WTC11 (cell line): ENCODE data around the gene UBE2N.

ENCODE experiments used
- CTCF ChIP-seq: fragments of 200-600 bp; IDR thresholded peaks from 2 replicates; pipeline ENCODE4 v1.8.0; 2022; ENCODE audit warnings: antibody characterized with exemption
- FOXJ3 ChIP-seq: sonication (generic); formaldehyde crosslinking; IDR thresholded peaks from 2 replicates; pipeline ENCODE4 v1.9.0; 2021; ENCODE audit warnings: missing genetic modification reagents, mild to moderate bottlenecking, borderline replicate concordance
- NFYB ChIP-seq: sonication (generic); formaldehyde crosslinking; conservative IDR thresholded peaks from 2 replicates; pipeline ENCODE4 v1.8.0; 2022; ENCODE audit warnings: low read depth, missing genetic modification reagents
- TCF7 ChIP-seq: sonication (generic); formaldehyde crosslinking; IDR thresholded peaks from 2 replicates; pipeline ENCODE4 v1.8.0; 2022; ENCODE audit warnings: mild to moderate bottlenecking, low read depth, missing genetic modification reagents, moderate library complexity
- TF ChIP-seq, protein P1 (sequence below): fragments of 250-450 bp; sonication (Bioruptor Pico); conservative IDR thresholded peaks from 2 replicates; pipeline ENCODE4 v1.9.0; 2021; ENCODE audit warnings: mild to moderate bottlenecking
- TF ChIP-seq, protein P2 (sequence below): sonication (generic); formaldehyde crosslinking; IDR thresholded peaks from 2 replicates; pipeline ENCODE4 v1.8.0; 2022; ENCODE audit warnings: mild to moderate bottlenecking, missing genetic modification reagents
- TF ChIP-seq, protein P3 (sequence below): sonication (generic); formaldehyde crosslinking; IDR thresholded peaks from 2 replicates; pipeline ENCODE4 v1.8.1; 2023; ENCODE audit warnings: mild to moderate bottlenecking, missing genetic modification reagents, moderate library complexity
- TF ChIP-seq, protein P4 (sequence below): sonication (generic); formaldehyde crosslinking; IDR thresholded peaks from 2 replicates; pipeline ENCODE4 v1.8.0; 2022; ENCODE audit warnings: mild to moderate bottlenecking, missing genetic modification reagents
- TF ChIP-seq, protein P5 (sequence below): sonication (generic); formaldehyde crosslinking; IDR thresholded peaks from 2 replicates; pipeline ENCODE4 v1.8.1; 2023; ENCODE audit warnings: mild to moderate bottlenecking, missing genetic modification reagents
- TF ChIP-seq, protein P6 (sequence below): sonication (generic); formaldehyde crosslinking; IDR thresholded peaks from 2 replicates; pipeline ENCODE4 v1.8.0; 2022; ENCODE audit warnings: missing genetic modification reagents

DNA sequence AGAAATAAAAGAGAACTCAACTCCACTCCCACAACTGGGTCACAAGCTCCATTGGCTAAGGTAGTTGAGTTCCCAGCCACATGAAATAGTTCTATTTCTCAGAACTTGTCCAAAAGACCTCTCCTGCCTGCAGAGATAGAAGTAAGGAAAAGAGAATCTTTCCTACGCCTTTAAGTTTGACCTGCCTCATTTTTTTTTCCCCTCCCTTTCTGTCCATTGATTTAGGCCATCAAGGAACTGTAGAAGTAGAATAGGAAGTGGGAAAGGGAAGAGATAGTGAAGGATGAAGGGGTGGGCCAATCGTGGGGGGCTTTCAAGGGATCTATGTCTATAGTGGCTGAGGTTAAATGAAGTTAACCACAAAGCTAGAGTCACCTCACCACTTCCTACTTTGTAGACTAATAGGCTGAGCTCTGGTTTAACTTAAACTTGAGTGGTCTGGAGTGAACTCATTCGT lies 77.9 kb downstream of the UBE2N start:
- TF ChIP-seq CTCF (no peak), TCF7 (no peak), NFYB (no peak), FOXJ3 (CRISPR knock-in tag) (no peak)
- TF ChIP-seq, protein P1, sequence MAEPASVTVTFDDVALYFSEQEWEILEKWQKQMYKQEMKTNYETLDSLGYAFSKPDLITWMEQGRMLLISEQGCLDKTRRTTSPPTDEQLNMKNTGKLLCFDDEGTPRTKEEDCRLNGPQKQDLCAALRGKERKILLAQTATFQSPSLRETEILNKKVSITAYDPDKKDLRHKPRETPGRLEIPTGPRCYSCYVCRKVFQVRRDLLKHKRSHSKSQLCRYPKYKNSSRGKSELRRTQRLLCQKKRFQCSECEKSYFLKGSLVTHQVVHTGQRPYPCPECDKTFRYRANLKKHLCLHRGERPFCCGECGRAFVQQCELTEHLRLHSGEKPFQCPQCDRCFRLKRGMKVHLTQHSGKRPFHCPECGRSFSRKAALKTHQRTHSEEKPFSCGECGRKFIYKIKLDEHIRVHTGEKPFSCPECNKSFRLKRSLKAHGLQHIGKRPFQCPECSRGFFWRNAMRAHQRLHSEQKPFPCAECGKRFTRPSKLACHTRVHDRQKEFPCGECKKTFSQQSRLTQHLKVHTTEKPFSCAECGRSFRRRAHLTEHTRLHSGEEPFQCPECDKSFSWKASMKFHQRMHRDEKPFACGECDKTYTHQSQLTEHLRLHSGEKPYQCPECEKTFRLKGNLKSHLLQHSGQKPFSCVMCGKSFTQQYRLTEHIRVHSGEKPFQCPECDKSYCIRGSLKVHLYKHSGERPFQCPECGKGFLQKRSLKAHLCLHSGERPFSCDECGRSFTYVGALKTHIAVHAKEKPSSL = no peak
- TF ChIP-seq, protein P2, sequence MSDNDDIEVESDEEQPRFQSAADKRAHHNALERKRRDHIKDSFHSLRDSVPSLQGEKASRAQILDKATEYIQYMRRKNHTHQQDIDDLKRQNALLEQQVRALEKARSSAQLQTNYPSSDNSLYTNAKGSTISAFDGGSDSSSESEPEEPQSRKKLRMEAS = no peak
- TF ChIP-seq, protein P3, sequence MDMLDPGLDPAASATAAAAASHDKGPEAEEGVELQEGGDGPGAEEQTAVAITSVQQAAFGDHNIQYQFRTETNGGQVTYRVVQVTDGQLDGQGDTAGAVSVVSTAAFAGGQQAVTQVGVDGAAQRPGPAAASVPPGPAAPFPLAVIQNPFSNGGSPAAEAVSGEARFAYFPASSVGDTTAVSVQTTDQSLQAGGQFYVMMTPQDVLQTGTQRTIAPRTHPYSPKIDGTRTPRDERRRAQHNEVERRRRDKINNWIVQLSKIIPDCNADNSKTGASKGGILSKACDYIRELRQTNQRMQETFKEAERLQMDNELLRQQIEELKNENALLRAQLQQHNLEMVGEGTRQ = no peak
- TF ChIP-seq, protein P4, sequence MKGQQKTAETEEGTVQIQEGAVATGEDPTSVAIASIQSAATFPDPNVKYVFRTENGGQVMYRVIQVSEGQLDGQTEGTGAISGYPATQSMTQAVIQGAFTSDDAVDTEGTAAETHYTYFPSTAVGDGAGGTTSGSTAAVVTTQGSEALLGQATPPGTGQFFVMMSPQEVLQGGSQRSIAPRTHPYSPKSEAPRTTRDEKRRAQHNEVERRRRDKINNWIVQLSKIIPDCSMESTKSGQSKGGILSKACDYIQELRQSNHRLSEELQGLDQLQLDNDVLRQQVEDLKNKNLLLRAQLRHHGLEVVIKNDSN = no peak
- TF ChIP-seq, protein P5, sequence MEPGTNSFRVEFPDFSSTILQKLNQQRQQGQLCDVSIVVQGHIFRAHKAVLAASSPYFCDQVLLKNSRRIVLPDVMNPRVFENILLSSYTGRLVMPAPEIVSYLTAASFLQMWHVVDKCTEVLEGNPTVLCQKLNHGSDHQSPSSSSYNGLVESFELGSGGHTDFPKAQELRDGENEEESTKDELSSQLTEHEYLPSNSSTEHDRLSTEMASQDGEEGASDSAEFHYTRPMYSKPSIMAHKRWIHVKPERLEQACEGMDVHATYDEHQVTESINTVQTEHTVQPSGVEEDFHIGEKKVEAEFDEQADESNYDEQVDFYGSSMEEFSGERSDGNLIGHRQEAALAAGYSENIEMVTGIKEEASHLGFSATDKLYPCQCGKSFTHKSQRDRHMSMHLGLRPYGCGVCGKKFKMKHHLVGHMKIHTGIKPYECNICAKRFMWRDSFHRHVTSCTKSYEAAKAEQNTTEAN (CRISPR knock-in tag) = no peak
- TF ChIP-seq, protein P6, sequence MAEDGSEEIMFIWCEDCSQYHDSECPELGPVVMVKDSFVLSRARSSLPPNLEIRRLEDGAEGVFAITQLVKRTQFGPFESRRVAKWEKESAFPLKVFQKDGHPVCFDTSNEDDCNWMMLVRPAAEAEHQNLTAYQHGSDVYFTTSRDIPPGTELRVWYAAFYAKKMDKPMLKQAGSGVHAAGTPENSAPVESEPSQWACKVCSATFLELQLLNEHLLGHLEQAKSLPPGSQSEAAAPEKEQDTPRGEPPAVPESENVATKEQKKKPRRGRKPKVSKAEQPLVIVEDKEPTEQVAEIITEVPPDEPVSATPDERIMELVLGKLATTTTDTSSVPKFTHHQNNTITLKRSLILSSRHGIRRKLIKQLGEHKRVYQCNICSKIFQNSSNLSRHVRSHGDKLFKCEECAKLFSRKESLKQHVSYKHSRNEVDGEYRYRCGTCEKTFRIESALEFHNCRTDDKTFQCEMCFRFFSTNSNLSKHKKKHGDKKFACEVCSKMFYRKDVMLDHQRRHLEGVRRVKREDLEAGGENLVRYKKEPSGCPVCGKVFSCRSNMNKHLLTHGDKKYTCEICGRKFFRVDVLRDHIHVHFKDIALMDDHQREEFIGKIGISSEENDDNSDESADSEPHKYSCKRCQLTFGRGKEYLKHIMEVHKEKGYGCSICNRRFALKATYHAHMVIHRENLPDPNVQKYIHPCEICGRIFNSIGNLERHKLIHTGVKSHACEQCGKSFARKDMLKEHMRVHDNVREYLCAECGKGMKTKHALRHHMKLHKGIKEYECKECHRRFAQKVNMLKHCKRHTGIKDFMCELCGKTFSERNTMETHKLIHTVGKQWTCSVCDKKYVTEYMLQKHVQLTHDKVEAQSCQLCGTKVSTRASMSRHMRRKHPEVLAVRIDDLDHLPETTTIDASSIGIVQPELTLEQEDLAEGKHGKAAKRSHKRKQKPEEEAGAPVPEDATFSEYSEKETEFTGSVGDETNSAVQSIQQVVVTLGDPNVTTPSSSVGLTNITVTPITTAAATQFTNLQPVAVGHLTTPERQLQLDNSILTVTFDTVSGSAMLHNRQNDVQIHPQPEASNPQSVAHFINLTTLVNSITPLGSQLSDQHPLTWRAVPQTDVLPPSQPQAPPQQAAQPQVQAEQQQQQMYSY = no peak
